ENCODE measurements around the gene RPH3AL.

GRCh38 chr17:381516-381915 lies 28.9 kb upstream of the RPH3AL start:
- TF ChIP-seq EZH2 (IDR thresholded peaks at IDR 0.05; ENCODE audit: low read length, unreplicated experiment) (no peak), CTCF (conservative IDR thresholded peaks at IDR 0.05; ENCODE audit: low read depth, low read length) (no peak), EZH2phosphoT487 (IDR thresholded peaks at IDR 0.05; ENCODE audit: borderline replicate concordance, low read length) (no peak)

Data from PC-3 (cell line).